ENCODE measurements around the gene ITPRID1.

Gene ITPRID1

GRCh38 chr7:31642681-31643115 is 128.8 kb downstream of the ITPRID1 start:
- FAIRE-seq, result no peak

- FAIRE-seq, result no peak
These were observed 133.1 kb downstream of the ITPRID1 start for GRCh38 chr7:31646942-31647341.

GRCh38 chr7:31647511-31647910 is 133.6 kb downstream of the ITPRID1 start:
- no peak for FAIRE-seq

- peak; percentile 90 for FAIRE-seq
These were observed 134.4 kb downstream of the ITPRID1 start for GRCh38 chr7:31648288-31648687.

GRCh38 chr7:31648880-31649279 is 135.0 kb downstream of the ITPRID1 start:
- no peak for FAIRE-seq

- FAIRE-seq, result no peak
These were observed 137.6 kb downstream of the ITPRID1 start for GRCh38 chr7:31651234-31652062.

GRCh38 chr7:31652063-31652326 is 138.1 kb downstream of the ITPRID1 start:
- no peak for FAIRE-seq

- FAIRE-seq, result no peak
These were observed 149.2 kb downstream of the ITPRID1 start for GRCh38 chr7:31663072-31663471.

- no peak for FAIRE-seq
These were observed 151.0 kb downstream of the ITPRID1 start for GRCh38 chr7:31664890-31665289.

- FAIRE-seq, result no peak
These were observed 151.7 kb downstream of the ITPRID1 start for GRCh38 chr7:31665546-31665945.

- no peak for FAIRE-seq
These were observed 155.6 kb downstream of the ITPRID1 start for GRCh38 chr7:31669461-31669860.

- FAIRE-seq, result peak; percentile 21
These were observed 165.8 kb downstream of the ITPRID1 start for GRCh38 chr7:31679574-31680305.

GRCh38 chr7:31683445-31684225 is 169.7 kb downstream of the ITPRID1 start:
- no peak for FAIRE-seq

- no peak for FAIRE-seq
These were observed 173.3 kb downstream of the ITPRID1 start, which contains the start of gene PPP1R17 for GRCh38 chr7:31687024-31687748. Gene PPP1R17 (plus strand): TSS chr7:31687215. CDS start chr7:31692442, 5,227 bp downstream.

- no peak for FAIRE-seq
These were observed 174.5 kb downstream of the ITPRID1 start for GRCh38 chr7:31688372-31688771.

- FAIRE-seq, result no peak
These were observed 175.1 kb downstream of the ITPRID1 start for GRCh38 chr7:31688996-31689395.

- no peak for FAIRE-seq
These were observed 177.0 kb downstream of the ITPRID1 start for GRCh38 chr7:31690935-31691334.

- no peak for FAIRE-seq
These were observed 178.6 kb downstream of the ITPRID1 start for GRCh38 chr7:31692451-31692850.

- no peak for FAIRE-seq
These were observed 179.0 kb downstream of the ITPRID1 start for GRCh38 chr7:31692871-31693270.

- FAIRE-seq, result no peak
These were observed 182.1 kb downstream of the ITPRID1 start for GRCh38 chr7:31695859-31696614.

- FAIRE-seq, result no peak
These were observed 185.2 kb downstream of the ITPRID1 start for GRCh38 chr7:31699050-31699449.

- FAIRE-seq, result no peak
These were observed 188.5 kb downstream of the ITPRID1 start for GRCh38 chr7:31702354-31702753.

All from islet of Langerhans (tissue), 1 donor.